ENCODE data around the gene KRTAP13-4. TPM values are rescaled to one million over a fixed set of nuclear protein-coding genes. Genes with fewer than 3 reads are reported as not detected.

KRTAP13-4 gene
- polyA plus RNA-seq, 5 donors: not detected

Other genes starting within 250 kb of the KRTAP13-4 start
- under 1 TPM; 0.14 to 0.48 (median 0.30) TPM for gene CLDN8, start 214.1 kb upstream of the KRTAP13-4 start, polyA plus RNA-seq (ENCODE audit: insufficient read depth in 1 of 5, insufficient read length in 5 of 5, low replicate concordance in 1 of 5)
- gene KRTAP24-1, start 147.3 kb upstream of the KRTAP13-4 start, polyA plus RNA-seq (ENCODE audit: insufficient read depth in 1 of 5, insufficient read length in 5 of 5, low replicate concordance in 1 of 5): not detected
- gene KRTAP25-1, start 140.7 kb upstream of the KRTAP13-4 start, polyA plus RNA-seq (ENCODE audit: insufficient read depth in 1 of 5, insufficient read length in 5 of 5, low replicate concordance in 1 of 5): not detected
- gene KRTAP26-1, start 109.9 kb upstream of the KRTAP13-4 start, polyA plus RNA-seq (ENCODE audit: insufficient read depth in 1 of 5, insufficient read length in 5 of 5, low replicate concordance in 1 of 5): not detected
- gene KRTAP27-1, start 92.5 kb upstream of the KRTAP13-4 start, polyA plus RNA-seq (ENCODE audit: insufficient read depth in 1 of 5, insufficient read length in 5 of 5, low replicate concordance in 1 of 5): not detected
- not detected for gene KRTAP23-1, start 81.6 kb upstream of the KRTAP13-4 start, polyA plus RNA-seq (ENCODE audit: insufficient read depth in 1 of 5, insufficient read length in 5 of 5, low replicate concordance in 1 of 5)
- not detected for gene KRTAP13-2, start 57.9 kb upstream of the KRTAP13-4 start, polyA plus RNA-seq (ENCODE audit: insufficient read depth in 1 of 5, insufficient read length in 5 of 5, low replicate concordance in 1 of 5)
- not detected for gene KRTAP13-1, start 34.2 kb upstream of the KRTAP13-4 start, polyA plus RNA-seq (ENCODE audit: insufficient read depth in 1 of 5, insufficient read length in 5 of 5, low replicate concordance in 1 of 5)
- not detected for gene KRTAP13-3, start 4.3 kb upstream of the KRTAP13-4 start, polyA plus RNA-seq (ENCODE audit: insufficient read depth in 1 of 5, insufficient read length in 5 of 5, low replicate concordance in 1 of 5)
- gene KRTAP15-1, start 10.1 kb downstream of the KRTAP13-4 start, polyA plus RNA-seq (ENCODE audit: insufficient read depth in 1 of 5, insufficient read length in 5 of 5, low replicate concordance in 1 of 5): not detected
- gene KRTAP19-1, start 50.1 kb downstream of the KRTAP13-4 start, polyA plus RNA-seq (ENCODE audit: insufficient read depth in 1 of 5, insufficient read length in 5 of 5, low replicate concordance in 1 of 5): not detected
- gene KRTAP19-2, start 57.2 kb downstream of the KRTAP13-4 start, polyA plus RNA-seq (ENCODE audit: insufficient read depth in 1 of 5, insufficient read length in 5 of 5, low replicate concordance in 1 of 5): not detected
- gene KRTAP19-3, start 61.8 kb downstream of the KRTAP13-4 start, polyA plus RNA-seq (ENCODE audit: insufficient read depth in 1 of 5, insufficient read length in 5 of 5, low replicate concordance in 1 of 5): not detected
- not detected for gene KRTAP19-4, start 66.9 kb downstream of the KRTAP13-4 start, polyA plus RNA-seq (ENCODE audit: insufficient read depth in 1 of 5, insufficient read length in 5 of 5, low replicate concordance in 1 of 5)
- not detected for gene KRTAP19-5, start 71.9 kb downstream of the KRTAP13-4 start, polyA plus RNA-seq (ENCODE audit: insufficient read depth in 1 of 5, insufficient read length in 5 of 5, low replicate concordance in 1 of 5)
- not detected for gene KRTAP19-6, start 111.6 kb downstream of the KRTAP13-4 start, polyA plus RNA-seq (ENCODE audit: insufficient read depth in 1 of 5, insufficient read length in 5 of 5, low replicate concordance in 1 of 5)
- not detected for gene KRTAP19-7, start 131.1 kb downstream of the KRTAP13-4 start, polyA plus RNA-seq (ENCODE audit: insufficient read depth in 1 of 5, insufficient read length in 5 of 5, low replicate concordance in 1 of 5)
- not detected for gene KRTAP22-2, start 160.2 kb downstream of the KRTAP13-4 start, polyA plus RNA-seq (ENCODE audit: insufficient read depth in 1 of 5, insufficient read length in 5 of 5, low replicate concordance in 1 of 5)
- not detected for gene KRTAP6-3, start 162.2 kb downstream of the KRTAP13-4 start, polyA plus RNA-seq (ENCODE audit: insufficient read depth in 1 of 5, insufficient read length in 5 of 5, low replicate concordance in 1 of 5)
- gene KRTAP6-2, start 168.7 kb downstream of the KRTAP13-4 start, polyA plus RNA-seq (ENCODE audit: insufficient read depth in 1 of 5, insufficient read length in 5 of 5, low replicate concordance in 1 of 5): not detected
- gene KRTAP22-1, start 170.9 kb downstream of the KRTAP13-4 start, polyA plus RNA-seq (ENCODE audit: insufficient read depth in 1 of 5, insufficient read length in 5 of 5, low replicate concordance in 1 of 5): not detected
- not detected for gene KRTAP6-1, start 183.7 kb downstream of the KRTAP13-4 start, polyA plus RNA-seq (ENCODE audit: insufficient read depth in 1 of 5, insufficient read length in 5 of 5, low replicate concordance in 1 of 5)
- not detected for gene KRTAP20-1, start 186.2 kb downstream of the KRTAP13-4 start, polyA plus RNA-seq (ENCODE audit: insufficient read depth in 1 of 5, insufficient read length in 5 of 5, low replicate concordance in 1 of 5)
- gene KRTAP20-4, start 190.4 kb downstream of the KRTAP13-4 start, polyA plus RNA-seq (ENCODE audit: insufficient read depth in 1 of 5, insufficient read length in 5 of 5, low replicate concordance in 1 of 5): not detected
- not detected for gene KRTAP20-2, start 205.0 kb downstream of the KRTAP13-4 start, polyA plus RNA-seq (ENCODE audit: insufficient read depth in 1 of 5, insufficient read length in 5 of 5, low replicate concordance in 1 of 5)
- gene KRTAP20-3, start 212.6 kb downstream of the KRTAP13-4 start, polyA plus RNA-seq (ENCODE audit: insufficient read depth in 1 of 5, insufficient read length in 5 of 5, low replicate concordance in 1 of 5): not detected

Data from right lung (tissue), 5 donors.